Measurements from ENCODE around the gene WFS1. TPM values are rescaled to one million over a fixed set of nuclear protein-coding genes. Genes with fewer than 3 reads are reported as not detected.

Gene WFS1
- polyA plus RNA-seq, 1 donor from 2014 or later, result 6.4 TPM

DNA sequence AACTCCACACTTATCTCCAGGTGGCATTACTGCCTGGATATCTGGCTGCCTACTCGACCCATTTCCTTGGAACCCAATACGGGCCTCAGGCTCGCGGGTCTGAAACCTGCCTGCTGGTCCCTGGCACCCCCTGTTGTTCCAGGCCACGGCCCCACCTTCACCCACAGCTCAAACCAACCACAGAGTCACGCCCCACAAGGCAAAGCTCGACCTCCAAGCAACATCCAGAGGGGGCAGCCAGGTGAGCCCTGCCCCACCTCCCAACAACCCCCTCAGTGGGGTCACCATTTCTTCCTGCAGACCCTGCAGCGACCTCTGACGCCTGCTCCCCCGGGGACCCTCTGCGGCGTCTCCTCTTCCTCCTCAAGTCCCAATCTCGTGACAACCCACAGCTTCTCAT is 76.2 kb downstream of the WFS1 start:
- Mint-ChIP-seq H3K9me3 (peaks cover 0 to 1% (median 0%) of the 10 kb centered on the region in 3 donors), H3K4me1 (no peaks in the 10 kb centered on the region), H3K4me3 (no peak overlapping the region), H3K36me3 (no peaks in the 10 kb centered on the region), H3K27me3 (peaks cover 6% of the 10 kb centered on the region), H3K27ac (no peak overlapping the region)

- Mint-ChIP-seq H3K27me3 (peaks cover 6% of the 10 kb centered on the region), H3K4me3 (no peak overlapping the region), H3K9me3 (peaks cover 0 to 1% (median 0%) of the 10 kb centered on the region in 3 donors), H3K36me3 (no peaks in the 10 kb centered on the region), H3K27ac (no peak overlapping the region), H3K4me1 (no peaks in the 10 kb centered on the region)
Observed at GRCh38 chr4:6346373-6347110, 76.9 kb downstream of the WFS1 start.

- H3K27ac Mint-ChIP-seq, result no peak overlapping the region
- H3K36me3 Mint-ChIP-seq, result no peaks in the 10 kb centered on the region
- H3K9me3 Mint-ChIP-seq, result peaks cover 0 to 1% (median 0%) of the 10 kb centered on the region in 3 donors
- no peaks in the 10 kb centered on the region for H3K4me1 Mint-ChIP-seq
- H3K4me3 Mint-ChIP-seq, result no peak overlapping the region
- H3K27me3 Mint-ChIP-seq, result peaks cover 9% of the 10 kb centered on the region
Observed at GRCh38 chr4:6347511-6348045, 77.9 kb downstream of the WFS1 start.

GRCh38 chr4:6348408-6348807 is 78.8 kb downstream of the WFS1 start:
- Mint-ChIP-seq H3K9me3 (no peaks in the 10 kb centered on the region), H3K27ac (peak overlapping the region in 1 of 3 donors; percentile 73), H3K36me3 (no peaks in the 10 kb centered on the region), H3K4me3 (no peak overlapping the region), H3K27me3 (peaks cover 9% of the 10 kb centered on the region), H3K4me1 (no peaks in the 10 kb centered on the region)

DNA sequence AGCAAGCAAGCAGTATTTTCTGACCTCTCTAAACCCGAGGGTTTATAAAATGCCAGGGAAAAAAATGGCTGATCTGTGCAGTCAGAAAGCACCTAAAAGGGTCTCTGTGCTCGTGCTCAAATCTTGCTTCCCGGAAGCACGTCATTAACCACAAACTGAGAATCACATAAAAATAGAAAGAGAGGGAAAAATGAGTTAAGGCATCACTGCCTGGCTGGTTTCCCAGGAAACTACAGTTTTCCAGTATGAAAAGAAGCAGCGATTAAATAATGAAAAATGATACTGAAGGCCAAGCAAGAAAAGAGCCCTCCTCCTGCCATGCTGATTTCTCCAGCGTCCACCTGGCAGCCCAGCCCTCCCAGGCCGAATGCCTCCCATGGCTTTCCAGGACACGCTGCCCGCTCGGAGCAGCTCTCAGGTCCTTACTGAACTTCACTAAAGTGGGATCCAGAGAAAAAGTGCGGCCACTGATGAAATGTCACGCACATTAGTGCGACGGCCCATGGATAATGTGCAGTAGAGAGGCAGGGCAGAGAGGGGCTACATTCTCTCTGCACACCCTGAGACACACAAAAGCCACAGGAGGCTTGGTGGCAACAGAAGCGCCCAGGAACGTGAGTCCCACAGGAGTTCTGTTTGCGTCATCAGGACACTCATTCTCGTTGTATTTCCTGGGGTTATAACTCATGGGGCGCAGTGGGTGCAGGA is 80.4 kb downstream of the WFS1 start:
- Mint-ChIP-seq H3K36me3 (no peaks in the 10 kb centered on the region), H3K4me1 (no peaks in the 10 kb centered on the region), H3K27me3 (peaks cover 9% of the 10 kb centered on the region), H3K27ac (no peak overlapping the region), H3K4me3 (no peak overlapping the region), H3K9me3 (no peaks in the 10 kb centered on the region)

GRCh38 chr4:6350646-6351045 is 81.0 kb downstream of the WFS1 start:
- H3K4me3 Mint-ChIP-seq, result no peak overlapping the region
- H3K4me1 Mint-ChIP-seq, result no peaks in the 10 kb centered on the region
- no peaks in the 10 kb centered on the region for H3K9me3 Mint-ChIP-seq
- H3K36me3 Mint-ChIP-seq, result no peaks in the 10 kb centered on the region
- H3K27me3 Mint-ChIP-seq, result peaks cover 9% of the 10 kb centered on the region
- no peak overlapping the region for H3K27ac Mint-ChIP-seq

- no peak overlapping the region for H3K4me3 Mint-ChIP-seq
- no peaks in the 10 kb centered on the region for H3K4me1 Mint-ChIP-seq
- no peaks in the 10 kb centered on the region for H3K36me3 Mint-ChIP-seq
- no peaks in the 10 kb centered on the region for H3K9me3 Mint-ChIP-seq
- no peak overlapping the region for H3K27ac Mint-ChIP-seq
- peaks cover 9% of the 10 kb centered on the region for H3K27me3 Mint-ChIP-seq
Observed at GRCh38 chr4:6351246-6352000, 81.8 kb downstream of the WFS1 start.

DNA sequence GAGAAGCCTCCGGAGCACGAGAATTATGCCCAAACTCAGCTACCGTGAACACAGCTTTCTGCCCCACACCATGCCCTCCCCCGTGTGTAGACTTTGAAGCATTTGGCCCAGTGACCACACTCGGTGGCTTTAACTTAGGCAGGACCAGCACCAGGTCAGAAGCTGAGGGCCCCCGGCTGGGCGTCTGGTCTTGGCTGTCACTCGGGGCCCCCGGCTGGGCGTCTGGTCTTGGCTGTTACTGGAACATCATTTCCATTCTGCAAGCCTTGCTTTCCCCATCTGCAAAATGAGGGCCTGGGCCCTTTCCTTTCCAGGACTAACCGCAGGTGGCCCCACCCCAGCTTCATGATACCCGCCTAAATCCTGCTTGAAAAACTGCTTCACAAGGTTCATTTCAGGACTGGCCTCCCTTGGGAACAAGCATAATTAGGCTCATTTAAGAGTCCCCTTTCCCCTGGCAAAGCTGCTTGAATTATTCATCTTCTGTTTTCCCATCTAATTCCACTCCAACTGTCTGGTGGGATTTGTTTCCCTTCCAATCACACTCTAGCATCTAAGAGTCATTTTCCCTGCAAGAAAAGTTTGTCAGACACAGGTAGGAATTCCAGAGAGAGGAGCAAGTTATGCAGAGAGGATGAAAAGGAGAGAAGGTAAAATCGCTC is 82.5 kb downstream of the WFS1 start:
- no peaks in the 10 kb centered on the region for H3K9me3 Mint-ChIP-seq
- H3K27me3 Mint-ChIP-seq, result peaks cover 9% of the 10 kb centered on the region
- H3K27ac Mint-ChIP-seq, result no peak overlapping the region

More for the DNA sequence above, 82.5 kb downstream of the WFS1 start:
- Mint-ChIP-seq H3K4me1 (no peaks in the 10 kb centered on the region), H3K4me3 (no peak overlapping the region), H3K36me3 (no peaks in the 10 kb centered on the region)

Other genes with a start within 250 kb of the WFS1 start
- gene JAKMIP1, start 69.3 kb upstream of the WFS1 start, polyA plus RNA-seq, result 1.9 TPM
- gene PPP2R2C, start 202.8 kb downstream of the WFS1 start, polyA plus RNA-seq, result not detected